H9 (cell line): ENCODE results near the gene SCFD2. TPM values are rescaled to one million over a fixed set of nuclear protein-coding genes. Genes with fewer than 3 reads are reported as not detected.

Experiments used
- DNase-seq: peaks from one replicate; pipeline ENCODE4 v3.0.0-alpha.2; 2017
- H2AFZ ChIP-seq: one replicate; pipeline ENCODE4 v1.6.1; 2013; ENCODE audit warnings: mild to moderate bottlenecking, low read length, control low read depth, moderate library complexity
- H2AK5ac ChIP-seq: 2 replicates; pipeline ENCODE4 v1.6.1; 2013; ENCODE audit warnings: low read length, control low read depth, mixed read lengths; ENCODE audit not compliant: insufficient read length
- H2BK120ac ChIP-seq: one replicate; pipeline ENCODE4 v1.6.1; 2013; ENCODE audit warnings: low read depth, mild to moderate bottlenecking, low read length, control low read depth, inconsistent platforms; ENCODE audit not compliant: poor library complexity, severe bottlenecking
- H2BK12ac ChIP-seq: 2 replicates; pipeline ENCODE4 v1.6.1; 2013; ENCODE audit warnings: low read length, control low read depth, mixed read lengths, low read depth; ENCODE audit not compliant: insufficient read length
- H2BK15ac ChIP-seq: 2 replicates; pipeline ENCODE4 v1.6.1; 2013; ENCODE audit warnings: low read depth, low read length, control low read depth
- H2BK20ac ChIP-seq: one replicate; pipeline ENCODE4 v1.6.1; 2013; ENCODE audit warnings: low read depth, mild to moderate bottlenecking, low read length, control low read depth, inconsistent platforms; ENCODE audit not compliant: poor library complexity, severe bottlenecking
- H2BK5ac ChIP-seq: 2 replicates; pipeline ENCODE4 v1.6.1; 2013; ENCODE audit warnings: low read length, control low read depth, mixed read lengths; ENCODE audit not compliant: insufficient read length
- H3K14ac ChIP-seq: 2 replicates; pipeline ENCODE4 v1.6.1; 2013; ENCODE audit warnings: low read length, control low read depth; ENCODE audit not compliant: insufficient read depth
- H3K18ac ChIP-seq: 2 replicates; pipeline ENCODE4 v1.6.1; 2013; ENCODE audit warnings: low read depth, mild to moderate bottlenecking, mixed read lengths, low read length, control low read depth; ENCODE audit not compliant: insufficient read length
- H3K23ac ChIP-seq: 2 replicates; pipeline ENCODE4 v1.6.1; 2013; ENCODE audit warnings: low read length, control low read depth, mixed read lengths, low read depth; ENCODE audit not compliant: insufficient read length
- H3K23me2 ChIP-seq: 2 replicates; pipeline ENCODE4 v1.6.1; 2013; ENCODE audit warnings: low read depth, mild to moderate bottlenecking, mixed read lengths, low read length, control low read depth; ENCODE audit not compliant: insufficient read length, poor library complexity, severe bottlenecking
- H3K27ac ChIP-seq: 2 replicates; pipeline ENCODE4 v1.5.1; 2013; ENCODE audit warnings: low read length, control low read depth, mixed read lengths, low read depth; ENCODE audit not compliant: insufficient read length
- H3K27me3 ChIP-seq: 2 replicates; pipeline ENCODE4 v1.6.1; 2013; ENCODE audit warnings: low read length, control low read depth, inconsistent platforms; ENCODE audit not compliant: insufficient read depth
- H3K4ac ChIP-seq: 2 replicates; pipeline ENCODE4 v1.6.1; 2013; ENCODE audit warnings: low read depth, mild to moderate bottlenecking, control low read depth, inconsistent platforms, low read length, moderate library complexity
- H3K4me1 ChIP-seq: 2 replicates; pipeline ENCODE4 v1.6.1; 2013; ENCODE audit warnings: low read length, control low read depth, inconsistent platforms; ENCODE audit not compliant: insufficient read depth
- H3K4me2 ChIP-seq: 2 replicates; pipeline ENCODE4 v1.6.1; 2013; ENCODE audit warnings: low read length, control low read depth, mixed read lengths; ENCODE audit not compliant: insufficient read length, insufficient read depth
- H3K56ac ChIP-seq: 2 replicates; pipeline ENCODE4 v1.6.1; 2013; ENCODE audit warnings: low read depth, mild to moderate bottlenecking, mixed read lengths, low read length, control low read depth; ENCODE audit not compliant: insufficient read length
- H3K79me1 ChIP-seq: 2 replicates; pipeline ENCODE4 v1.6.1; 2013; ENCODE audit warnings: low read depth, mild to moderate bottlenecking, moderate library complexity, low read length, control low read depth, inconsistent platforms; ENCODE audit not compliant: insufficient read depth, poor library complexity, severe bottlenecking
- H3K79me2 ChIP-seq: 2 replicates; pipeline ENCODE4 v1.6.1; 2013; ENCODE audit warnings: low read length, control low read depth, inconsistent platforms; ENCODE audit not compliant: insufficient read depth
- H3K9ac ChIP-seq: 2 replicates; pipeline ENCODE4 v1.6.1; 2013; ENCODE audit warnings: low read length, control low read depth, mixed read lengths; ENCODE audit not compliant: insufficient read length; ENCODE audit errors: extremely low read depth
- H3K9me3 ChIP-seq: one replicate; pipeline ENCODE4 v1.6.1; 2013; ENCODE audit warnings: low read depth, low read length, inconsistent platforms; ENCODE audit not compliant: control insufficient read depth
- H3T11ph ChIP-seq: one replicate; pipeline ENCODE4 v1.6.1; 2013; ENCODE audit warnings: mild to moderate bottlenecking, low read length, control low read depth, inconsistent platforms
- H4K20me1 ChIP-seq: one replicate; pipeline ENCODE4 v1.6.1; 2013; ENCODE audit not compliant: control insufficient read depth, insufficient read length, insufficient read depth
- H4K5ac ChIP-seq: 2 replicates; pipeline ENCODE4 v1.6.1; 2013; ENCODE audit warnings: low read depth, mild to moderate bottlenecking, mixed read lengths, low read length, control low read depth; ENCODE audit not compliant: insufficient read length
- H4K8ac ChIP-seq: replicated peaks from 2 replicates; pipeline ENCODE4 v1.6.1; 2013; ENCODE audit warnings: low read length, control low read depth, mixed read lengths, low read depth; ENCODE audit not compliant: insufficient read length
- H4K91ac ChIP-seq: 2 replicates; pipeline ENCODE4 v1.6.1; 2013; ENCODE audit warnings: low read depth, mild to moderate bottlenecking, moderate library complexity, mixed read lengths, low read length, control low read depth; ENCODE audit not compliant: insufficient read length
- H3K27ac Mint-ChIP-seq, 3 experiments: 2 replicates in 2 of 3; 3 replicates in 1 of 3; pipeline ENCODE4 v1.8.0; 2020 to 2021; ENCODE audit warnings: mixed read lengths in 3 of 3, mild to moderate bottlenecking in 1 of 3, moderate library complexity in 1 of 3
- H3K27me3 Mint-ChIP-seq: 2 replicates; pipeline ENCODE4 v1.8.0; 2021; ENCODE audit warnings: low read depth, mild to moderate bottlenecking, moderate library complexity, mixed read lengths
- H3K36me3 Mint-ChIP-seq, 3 experiments: 2 replicates in 2 of 3; 3 replicates in 1 of 3; pipeline ENCODE4 v1.8.0; 2020 to 2021; ENCODE audit warnings: low read depth in 3 of 3, mixed read lengths in 3 of 3; ENCODE audit not compliant: insufficient read depth in 1 of 3
- H3K4me1 Mint-ChIP-seq, 2 experiments: 2 replicates each; pipeline ENCODE4 v1.8.0; 2020; ENCODE audit warnings: mixed read lengths in 2 of 2
- H3K4me3 Mint-ChIP-seq, 2 experiments: 2 replicates in 1 of 2; 3 replicates in 1 of 2; pipeline ENCODE4 v1.8.0; 2020 to 2021; ENCODE audit warnings: mild to moderate bottlenecking in 2 of 2, mixed read lengths in 2 of 2, moderate library complexity in 1 of 2
- H3K9me3 Mint-ChIP-seq, 2 experiments: 2 replicates in 1 of 2; 3 replicates in 1 of 2; pipeline ENCODE4 v1.8.0; 2020; ENCODE audit warnings: mild to moderate bottlenecking in 2 of 2, mixed read lengths in 2 of 2, moderate library complexity in 1 of 2
- CTCF ChIP-seq: fragments of 200-600 bp; sonication (generic); conservative IDR thresholded peaks from 3 replicates; pipeline ENCODE4 v1.8.0; 2021; ENCODE audit warnings: antibody characterized with exemption, mild to moderate bottlenecking
- WGBS: extraction: QIAGEN DNeasy Blood & Tissue Kit; methylation state at CpG from one replicate; pipeline ENCODE4 v1.1.7; 2013; ENCODE audit warnings: missing lambda C conversion rate, low lambda C conversion rate, mixed read lengths; ENCODE audit not compliant: insufficient read length; ENCODE audit errors: extremely low coverage; 5-methylcytosine and 5-hydroxymethylcytosine counted together
- total RNA-seq: library from RNA; stranded (reverse); gene quantifications from 2 replicates; pipeline ENCODE4 v1.2.1, GENCODE V29; 2021

The SCFD2 gene
- total RNA-seq, 1 experiment from 2014 or later: 10.1 TPM

- Histone ChIP-seq H3K4ac (no peak overlapping the region), H3K4me2 (no peak overlapping the region), H2BK120ac (no peak overlapping the region), H4K8ac (no peak overlapping the region), H2BK20ac (no peak overlapping the region), H3K27ac (no peak overlapping the region), H4K91ac (no peak overlapping the region), H4K5ac (no peak overlapping the region), H3K79me2 (no peaks in the 10 kb centered on the region), H3K4me1 (no peaks in the 10 kb centered on the region; the same call in 1 of the 2 replicates), H3K23ac (no peak overlapping the region), H3K9me3 (no peaks in the 10 kb centered on the region), H3K18ac (no peak overlapping the region), H2AK5ac (no peak overlapping the region), H2BK5ac (no peak overlapping the region), H3K23me2 (no peaks in the 10 kb centered on the region), H4K20me1 (no peaks in the 10 kb centered on the region), H3K9ac (no peak overlapping the region), H2AFZ (no peak overlapping the region), H3K14ac (no peak overlapping the region), H3T11ph (no peak overlapping the region), H2BK15ac (no peak overlapping the region), H3K56ac (no peak overlapping the region), H3K27me3 (no peaks in the 10 kb centered on the region), H2BK12ac (no peak overlapping the region), H3K79me1 (no peaks in the 10 kb centered on the region)
- no peak for TF ChIP-seq CTCF
- Mint-ChIP-seq H3K27me3 (no peaks in the 10 kb centered on the region), H3K4me1 (peaks cover 13 to 16% of the 10 kb centered on the region in 2 experiments), H3K27ac (peak overlapping the region in 1 of 3 experiments; percentile 46; a peak in 1 of 7 replicates), H3K36me3 (no peaks in the 10 kb centered on the region), H3K4me3 (no peak overlapping the region), H3K9me3 (no peaks in the 10 kb centered on the region)
- WGBS: no CpG with 5 or more reads among the region's 2 CpGs
- no peak for DNase-seq
Observed at GRCh38 chr4:52956691-52957090, 409.2 kb downstream of the SCFD2 start.
